ENCODE results near the gene UBE3D. TPM values are rescaled to one million over a fixed set of nuclear protein-coding genes. Genes with fewer than 3 reads are reported as not detected.

UBE3D gene
- total and polyA plus RNA-seq, 2 donors (not counting 1 experiment from before 2014, with no cell fraction given) = 3.3 to 11.5 TPM

DNA sequence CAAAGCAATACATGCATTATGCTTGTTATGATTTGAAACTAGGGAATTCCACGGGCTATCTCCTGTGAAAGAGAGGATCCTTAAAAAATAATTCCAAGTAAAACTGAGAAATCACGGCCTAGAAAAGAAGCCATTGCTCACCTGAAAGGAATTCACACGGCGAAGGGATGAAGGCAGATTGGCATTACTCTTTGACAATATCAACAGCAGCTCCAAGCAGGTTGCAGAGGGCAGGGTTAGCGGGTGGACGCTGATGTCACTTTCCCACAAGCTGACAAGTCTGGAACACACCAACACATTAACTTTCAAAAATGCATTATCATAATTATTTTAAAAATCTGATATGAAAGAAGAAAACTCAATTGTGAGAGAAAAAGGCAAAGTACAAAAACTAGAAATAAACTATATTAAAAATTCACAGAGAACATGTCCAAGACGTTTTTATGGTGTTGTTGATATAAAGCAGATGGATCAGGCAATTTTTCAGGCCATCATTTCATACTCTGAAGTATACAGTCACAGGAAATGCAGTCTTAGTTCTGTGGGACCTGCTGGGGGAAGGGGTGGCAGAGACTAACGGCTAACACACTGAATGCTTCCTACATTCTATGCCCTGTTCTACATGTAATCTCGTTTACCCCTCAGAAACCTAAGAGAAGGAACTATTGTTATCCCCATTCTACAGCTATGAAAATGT lies 108.3 kb downstream of the UBE3D start:
- no peak overlapping the region for H3K27ac Mint-ChIP-seq
- 97% methylated on average over 3 of the region's 9 CpGs for WGBS (ENCODE audit: insufficient coverage)
- ChIA-PET POLR2A (no interaction called here), CTCF (no interaction called here)
- Histone ChIP-seq H2AFZ (ENCODE audit: insufficient read depth, low read depth, low read length, poor library complexity, severe bottlenecking) (no peak overlapping the region), H3K79me2 (ENCODE audit: control insufficient read depth, insufficient read depth, low read length) (no peaks in the 10 kb centered on the region), H3K27me3 (replicated peaks in 1 of 4; ENCODE audit: control extremely low read depth in 1 of 4, control insufficient read depth in 3 of 4, insufficient read depth in 4 of 4, low read length in 3 of 4) (no peaks in the 10 kb centered on the region), H3K4me2 (replicated peaks; ENCODE audit: low read depth, low read length, poor library complexity, severe bottlenecking) (no peak overlapping the region), H3K36me3 (replicated peaks in 1 of 2; ENCODE audit: control extremely low read depth in 1 of 2, control insufficient read depth in 1 of 2, extremely low read depth in 1 of 2, insufficient read depth in 2 of 2, low read length in 1 of 2) (peaks cover 0 to 1% of the 10 kb centered on the region in 2 experiments), H3K4me1 (ENCODE audit: control insufficient read depth in 2 of 2, insufficient read depth in 2 of 2, low read length in 2 of 2) (peaks cover 6 to 7% of the 10 kb centered on the region in 2 donors), H3K4me3 (ENCODE audit: control extremely low read depth in 1 of 5, extremely low read depth in 1 of 5, insufficient read depth in 1 of 5, low read depth in 2 of 5, low read length in 4 of 5) (no peak overlapping the region), H3K27ac (ENCODE audit: low read length in 2 of 2) (no peak overlapping the region), H3K9ac (ENCODE audit: low read length) (no peak overlapping the region), H4K20me1 (ENCODE audit: control insufficient read depth, insufficient read depth, low read length, poor library complexity, severe bottlenecking) (no peaks in the 10 kb centered on the region), H3K9me3 (ENCODE audit: control extremely low read depth in 1 of 3, control insufficient read depth in 2 of 3, insufficient read depth in 1 of 3, low read length in 2 of 3) (no peaks in the 10 kb centered on the region)
- H3K4me1 Mint-ChIP-seq = peaks cover 14% of the 10 kb centered on the region
- intact Hi-C loops (cut with micrococcal nuclease) = no loop called here
- DNase-seq (no peak), ATAC-seq (ENCODE audit: low read depth) (no peak)
- no peak for TF ChIP-seq EZH2 (IDR thresholded peaks at IDR 0.05; ENCODE audit: borderline replicate concordance, insufficient read depth, low read depth, low read length, poor library complexity, severe bottlenecking)
- TF ChIP-seq, protein P1, sequence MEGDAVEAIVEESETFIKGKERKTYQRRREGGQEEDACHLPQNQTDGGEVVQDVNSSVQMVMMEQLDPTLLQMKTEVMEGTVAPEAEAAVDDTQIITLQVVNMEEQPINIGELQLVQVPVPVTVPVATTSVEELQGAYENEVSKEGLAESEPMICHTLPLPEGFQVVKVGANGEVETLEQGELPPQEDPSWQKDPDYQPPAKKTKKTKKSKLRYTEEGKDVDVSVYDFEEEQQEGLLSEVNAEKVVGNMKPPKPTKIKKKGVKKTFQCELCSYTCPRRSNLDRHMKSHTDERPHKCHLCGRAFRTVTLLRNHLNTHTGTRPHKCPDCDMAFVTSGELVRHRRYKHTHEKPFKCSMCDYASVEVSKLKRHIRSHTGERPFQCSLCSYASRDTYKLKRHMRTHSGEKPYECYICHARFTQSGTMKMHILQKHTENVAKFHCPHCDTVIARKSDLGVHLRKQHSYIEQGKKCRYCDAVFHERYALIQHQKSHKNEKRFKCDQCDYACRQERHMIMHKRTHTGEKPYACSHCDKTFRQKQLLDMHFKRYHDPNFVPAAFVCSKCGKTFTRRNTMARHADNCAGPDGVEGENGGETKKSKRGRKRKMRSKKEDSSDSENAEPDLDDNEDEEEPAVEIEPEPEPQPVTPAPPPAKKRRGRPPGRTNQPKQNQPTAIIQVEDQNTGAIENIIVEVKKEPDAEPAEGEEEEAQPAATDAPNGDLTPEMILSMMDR (IDR thresholded peaks at IDR 0.05) = no peak
- H3K27me3 Mint-ChIP-seq = no peaks in the 10 kb centered on the region
- H3K9me3 Mint-ChIP-seq (ENCODE audit: insufficient read depth) = no peaks in the 10 kb centered on the region
- no peak overlapping the region for H3K4me3 Mint-ChIP-seq

DNA sequence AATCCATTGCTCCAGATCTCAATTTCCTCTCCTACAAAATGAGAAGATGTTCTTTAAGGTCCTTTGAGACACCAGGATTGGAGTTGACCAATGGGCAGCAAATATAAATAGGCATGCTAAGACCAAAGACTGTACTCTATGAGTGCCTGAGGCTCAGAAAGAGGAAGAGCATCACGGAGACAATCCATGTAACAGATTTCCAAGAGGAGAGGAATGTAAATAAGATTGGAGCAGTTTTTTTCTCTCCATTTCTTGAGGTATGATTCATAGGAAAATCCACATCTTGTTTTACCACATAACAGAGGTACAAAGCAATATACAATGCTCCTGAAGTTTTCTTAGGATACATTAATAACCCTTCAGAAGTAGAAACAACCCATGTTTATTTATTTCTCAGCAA lies 109.8 kb downstream of the UBE3D start:
- H3K4me1 Mint-ChIP-seq = peaks cover 14% of the 10 kb centered on the region

More for the DNA sequence above, 109.8 kb downstream of the UBE3D start:
- H3K4me3 Mint-ChIP-seq = no peak overlapping the region
- POLR2A ChIA-PET = no interaction called here
- CTCF ChIA-PET = no interaction called here
- no peaks in the 10 kb centered on the region for H3K79me2 ChIP-seq (ENCODE audit: control insufficient read depth, insufficient read depth, low read length)
- no peak overlapping the region for H3K27ac Mint-ChIP-seq
- no peak overlapping the region for H3K4me3 ChIP-seq (ENCODE audit: control extremely low read depth in 1 of 5, extremely low read depth in 1 of 5, insufficient read depth in 1 of 5, low read depth in 2 of 5, low read length in 4 of 5)
- no peaks in the 10 kb centered on the region for H3K9me3 ChIP-seq (ENCODE audit: control extremely low read depth in 1 of 3, control insufficient read depth in 2 of 3, insufficient read depth in 1 of 3, low read length in 2 of 3)
- H3K27ac ChIP-seq (ENCODE audit: low read length in 2 of 2) = no peak overlapping the region
- peaks cover 0 to 1% of the 10 kb centered on the region in 2 experiments for H3K36me3 ChIP-seq (replicated peaks in 1 of 2; ENCODE audit: control extremely low read depth in 1 of 2, control insufficient read depth in 1 of 2, extremely low read depth in 1 of 2, insufficient read depth in 2 of 2, low read length in 1 of 2)
- WGBS (ENCODE audit: insufficient coverage) = no CpG with 5 or more reads among the region's 1 CpG
- no peaks in the 10 kb centered on the region for H3K27me3 Mint-ChIP-seq
- H4K20me1 ChIP-seq (ENCODE audit: control insufficient read depth, insufficient read depth, low read length, poor library complexity, severe bottlenecking) = no peaks in the 10 kb centered on the region
- no peak overlapping the region for H3K4me2 ChIP-seq (replicated peaks; ENCODE audit: low read depth, low read length, poor library complexity, severe bottlenecking)
- ATAC-seq (ENCODE audit: low read depth) = no peak
- DNase-seq = no peak
- H2AFZ ChIP-seq (ENCODE audit: insufficient read depth, low read depth, low read length, poor library complexity, severe bottlenecking) = no peak overlapping the region
- peaks cover 6 to 7% of the 10 kb centered on the region in 2 donors for H3K4me1 ChIP-seq (ENCODE audit: control insufficient read depth in 2 of 2, insufficient read depth in 2 of 2, low read length in 2 of 2)
- H3K9me3 Mint-ChIP-seq (ENCODE audit: insufficient read depth) = no peaks in the 10 kb centered on the region
- no peak for TF ChIP-seq EZH2 (IDR thresholded peaks at IDR 0.05; ENCODE audit: borderline replicate concordance, insufficient read depth, low read depth, low read length, poor library complexity, severe bottlenecking)
- TF ChIP-seq, protein P1 (IDR thresholded peaks at IDR 0.05) = no peak
- H3K27me3 ChIP-seq (replicated peaks in 1 of 4; ENCODE audit: control extremely low read depth in 1 of 4, control insufficient read depth in 3 of 4, insufficient read depth in 4 of 4, low read length in 3 of 4) = no peaks in the 10 kb centered on the region
- no peak overlapping the region for H3K9ac ChIP-seq (ENCODE audit: low read length)
- intact Hi-C loops (cut with micrococcal nuclease) = no loop called here

Measured in B cell (primary cell).